Pons (tissue), 1 donor: ENCODE measurements around the gene PIK3CG.
"Not testable (repeated sequence)": the region's sequence is repeated elsewhere in the genome, so short reads cannot be mapped to it uniquely, and the experiment has no call there.

ENCODE experiments used
- DNase-seq: peaks from one replicate; pipeline ENCODE4 v3.0.0-alpha.2; 2016; ENCODE audit warnings: low spot score

PIK3CG gene

GRCh38 chr7:106887421-106887820 lies 22.3 kb downstream of the PIK3CG start:
- no peak for DNase-seq

GRCh38 chr7:106888204-106888603 lies 23.1 kb downstream of the PIK3CG start:
- DNase-seq = no peak

- no peak for DNase-seq
Measured at GRCh38 chr7:106890952-106891351, 25.9 kb downstream of the PIK3CG start.

GRCh38 chr7:106891548-106892410 lies 26.7 kb downstream of the PIK3CG start:
- no peak for DNase-seq

- no peak for DNase-seq
Measured at GRCh38 chr7:106893591-106893990, 28.5 kb downstream of the PIK3CG start.

- no peak for DNase-seq
Measured at GRCh38 chr7:106895246-106895864, 30.3 kb downstream of the PIK3CG start.

GRCh38 chr7:106896231-106896630 lies 31.1 kb downstream of the PIK3CG start:
- DNase-seq = no peak

GRCh38 chr7:106897553-106897952 lies 32.5 kb downstream of the PIK3CG start:
- DNase-seq = not testable (repeated sequence)

GRCh38 chr7:106898967-106899366 lies 33.9 kb downstream of the PIK3CG start:
- DNase-seq = not testable (repeated sequence)

GRCh38 chr7:106901828-106902441 lies 36.9 kb downstream of the PIK3CG start:
- no peak for DNase-seq

GRCh38 chr7:106905734-106906133 lies 40.7 kb downstream of the PIK3CG start:
- DNase-seq = no peak

- no peak for DNase-seq
Measured at GRCh38 chr7:106911959-106912358, 46.9 kb downstream of the PIK3CG start.

GRCh38 chr7:106914018-106914607 lies 49.0 kb downstream of the PIK3CG start:
- DNase-seq = no peak

- no peak for DNase-seq
Measured at GRCh38 chr7:106915407-106915806, 50.3 kb downstream of the PIK3CG start.

GRCh38 chr7:106915873-106916272 lies 50.8 kb downstream of the PIK3CG start:
- DNase-seq = no peak

GRCh38 chr7:106916679-106917078 lies 51.6 kb downstream of the PIK3CG start:
- DNase-seq = no peak

- DNase-seq = no peak
Measured at GRCh38 chr7:106918991-106919390, 53.9 kb downstream of the PIK3CG start.

- not testable (repeated sequence) for DNase-seq
Measured at GRCh38 chr7:106924468-106924867, 59.4 kb downstream of the PIK3CG start.

GRCh38 chr7:106926892-106927291 lies 61.8 kb downstream of the PIK3CG start:
- no peak for DNase-seq

- no peak for DNase-seq
Measured at GRCh38 chr7:106927536-106927935, 62.5 kb downstream of the PIK3CG start.

- not testable (repeated sequence) for DNase-seq
Measured at GRCh38 chr7:106929616-106930015, 64.5 kb downstream of the PIK3CG start.

- no peak for DNase-seq
Measured at GRCh38 chr7:106936236-106936635, 71.2 kb downstream of the PIK3CG start.

GRCh38 chr7:106938122-106938521 lies 73.0 kb downstream of the PIK3CG start:
- not testable (repeated sequence) for DNase-seq
